Trophoblast cell (in vitro differentiated cells and primary cell): ENCODE measurements around the gene FHIT.

Source experiments
- DNase-seq, 2 donors: peaks; one replicate each; pipeline ENCODE4 v3.0.0-alpha.2; 2016
- H2AFZ ChIP-seq: 2 replicates; pipeline ENCODE4 v1.6.1; 2013; ENCODE audit warnings: low read length, moderate library complexity, mild to moderate bottlenecking; ENCODE audit not compliant: insufficient read depth, poor library complexity
- H2AK5ac ChIP-seq: 2 replicates; pipeline ENCODE4 v1.6.1; 2013; ENCODE audit warnings: mild to moderate bottlenecking, low read length
- H2BK120ac ChIP-seq: 2 replicates; pipeline ENCODE4 v1.6.1; 2013; ENCODE audit warnings: low read length, mild to moderate bottlenecking, moderate library complexity; ENCODE audit not compliant: insufficient read depth, poor library complexity
- H2BK12ac ChIP-seq: 2 replicates; pipeline ENCODE4 v1.6.1; 2013; ENCODE audit warnings: mild to moderate bottlenecking, low read length, moderate library complexity
- H2BK5ac ChIP-seq: 2 replicates; pipeline ENCODE4 v1.6.1; 2013; ENCODE audit warnings: low read length, low read depth, moderate library complexity, mild to moderate bottlenecking; ENCODE audit not compliant: poor library complexity
- H3K14ac ChIP-seq: 2 replicates; pipeline ENCODE4 v1.6.1; 2013; ENCODE audit warnings: mild to moderate bottlenecking, low read length
- H3K18ac ChIP-seq: 2 replicates; pipeline ENCODE4 v1.6.1; 2013; ENCODE audit warnings: mild to moderate bottlenecking, low read length
- H3K23ac ChIP-seq: 2 replicates; pipeline ENCODE4 v1.6.1; 2013; ENCODE audit warnings: low read length
- H3K27ac ChIP-seq: 2 replicates; pipeline ENCODE4 v1.5.1; 2013; ENCODE audit warnings: low read depth, mild to moderate bottlenecking, inconsistent platforms, low read length, moderate library complexity
- H3K27me3 ChIP-seq: 2 replicates; pipeline ENCODE4 v1.6.1; 2013; ENCODE audit warnings: inconsistent platforms, mild to moderate bottlenecking, low read length, moderate library complexity; ENCODE audit not compliant: insufficient read depth
- H3K36me3 ChIP-seq, 2 experiments: 1 replicate in 1 of 2; 2 replicates in 1 of 2; pipeline ENCODE4 v1.6.1; 2013; ENCODE audit warnings: low read length in 2 of 2, mild to moderate bottlenecking in 2 of 2, moderate library complexity in 1 of 2; ENCODE audit not compliant: insufficient read depth in 2 of 2, control insufficient read depth in 1 of 2
- H3K4ac ChIP-seq: 2 replicates; pipeline ENCODE4 v1.6.1; 2013; ENCODE audit warnings: low read depth, mild to moderate bottlenecking, low read length, moderate library complexity
- H3K4me1 ChIP-seq, 2 experiments: 1 replicate in 1 of 2; 2 replicates in 1 of 2; pipeline ENCODE4 v1.6.1; 2013; ENCODE audit warnings: low read length in 2 of 2, mild to moderate bottlenecking in 2 of 2, moderate library complexity in 1 of 2; ENCODE audit not compliant: insufficient read depth in 2 of 2, control insufficient read depth in 1 of 2
- H3K4me2 ChIP-seq: 2 replicates; pipeline ENCODE4 v1.6.1; 2013; ENCODE audit warnings: inconsistent platforms, mild to moderate bottlenecking, low read length, moderate library complexity
- H3K4me3 ChIP-seq: 2 replicates; pipeline ENCODE4 v1.5.1; 2013; ENCODE audit warnings: mild to moderate bottlenecking, low read depth, low read length, inconsistent platforms
- H3K79me1 ChIP-seq: one replicate; pipeline ENCODE4 v1.6.1; 2013; ENCODE audit warnings: low read length
- H3K79me2 ChIP-seq: 2 replicates; pipeline ENCODE4 v1.6.1; 2013; ENCODE audit warnings: low read length, mild to moderate bottlenecking; ENCODE audit not compliant: control insufficient read depth, insufficient read depth, poor library complexity
- H3K9ac ChIP-seq: 2 replicates; pipeline ENCODE4 v1.6.1; 2013; ENCODE audit warnings: mild to moderate bottlenecking, low read length
- H3K9me3 ChIP-seq: 2 replicates; pipeline ENCODE4 v1.6.1; 2013; ENCODE audit warnings: low read depth, mild to moderate bottlenecking, control low read depth, inconsistent platforms, low read length; ENCODE audit not compliant: insufficient read depth
- H4K12ac ChIP-seq: 2 replicates; pipeline ENCODE4 v1.6.1; 2013; ENCODE audit warnings: low read depth, mild to moderate bottlenecking, low read length, moderate library complexity
- H4K8ac ChIP-seq: 2 replicates; pipeline ENCODE4 v1.6.1; 2013; ENCODE audit warnings: low read depth, mild to moderate bottlenecking, low read length, moderate library complexity
- H4K91ac ChIP-seq: one replicate; pipeline ENCODE4 v1.6.1; 2013; ENCODE audit warnings: low read depth, mild to moderate bottlenecking, low read length, moderate library complexity
- WGBS: extraction: QIAGEN DNeasy Blood & Tissue Kit; methylation state at CpG from one replicate; pipeline ENCODE4 v1.1.7; 2013; ENCODE audit warnings: missing lambda C conversion rate; ENCODE audit not compliant: insufficient read length, insufficient coverage; ENCODE audit errors: extremely low coverage; 5-methylcytosine and 5-hydroxymethylcytosine counted together

FHIT gene

DNA sequence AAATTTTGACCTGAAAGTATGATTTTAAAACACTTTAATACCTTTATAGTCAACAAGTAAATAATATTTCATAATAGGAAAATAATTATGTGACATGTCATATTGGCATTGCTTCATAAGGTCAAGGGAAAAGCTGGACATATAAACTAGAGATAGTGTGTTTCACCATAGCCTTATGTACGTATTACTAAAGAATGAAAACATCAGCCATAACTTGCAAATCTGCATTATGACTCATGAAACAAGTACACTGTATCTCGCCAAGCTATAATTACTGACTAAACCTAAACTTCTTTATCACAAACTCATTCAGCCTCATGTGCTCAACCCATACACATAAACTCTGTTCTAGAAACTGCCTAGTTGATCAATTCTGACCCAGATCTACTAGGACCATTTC lies 950.1 kb downstream of the FHIT start:
- Histone ChIP-seq H4K12ac (no peak overlapping the region), H3K9me3 (no peaks in the 10 kb centered on the region), H3K14ac (no peak overlapping the region), H3K79me2 (no peaks in the 10 kb centered on the region), H3K4me2 (no peak overlapping the region), H3K23ac (no peak overlapping the region), H3K27me3 (no peaks in the 10 kb centered on the region), H3K4me3 (no peak overlapping the region), H2BK5ac (no peak overlapping the region), H2AK5ac (no peak overlapping the region), H3K27ac (no peak overlapping the region), H2BK12ac (no peak overlapping the region), H2BK120ac (no peak overlapping the region), H4K8ac (no peak overlapping the region), H3K18ac (no peak overlapping the region), H3K4me1 (no peaks in the 10 kb centered on the region), H3K79me1 (no peaks in the 10 kb centered on the region), H2AFZ (no peak overlapping the region), H3K36me3 (no peaks in the 10 kb centered on the region), H4K91ac (no peak overlapping the region), H3K4ac (no peak overlapping the region), H3K9ac (no peak overlapping the region)
- peak; percentile 4 to 88 for DNase-seq
- no CpG with 5 or more reads among the region's 2 CpGs for WGBS

DNA sequence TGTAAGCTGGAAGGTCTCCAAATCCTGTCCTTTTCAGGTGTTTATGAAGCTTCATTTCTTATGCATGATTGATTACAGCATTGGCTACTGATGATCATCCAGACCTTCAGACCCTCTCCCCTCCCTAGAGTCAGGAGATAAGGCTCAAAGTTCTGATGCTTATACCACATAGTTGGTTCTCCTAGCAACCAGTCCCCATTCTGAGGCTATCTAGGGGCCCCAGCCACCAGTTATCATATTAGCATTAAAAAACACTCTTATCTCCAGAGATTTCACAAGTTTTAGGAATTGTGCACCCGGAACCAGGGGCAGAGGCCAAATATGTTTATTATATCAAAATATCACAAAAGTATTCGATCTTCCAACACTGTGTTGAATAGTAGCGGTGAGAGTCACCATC lies 953.1 kb downstream of the FHIT start:
- Histone ChIP-seq H3K27me3 (no peaks in the 10 kb centered on the region), H3K4ac (no peak overlapping the region), H2BK12ac (no peak overlapping the region), H4K91ac (no peak overlapping the region), H3K14ac (no peak overlapping the region), H3K23ac (no peak overlapping the region), H2AK5ac (no peak overlapping the region), H3K9ac (no peak overlapping the region), H2BK5ac (no peak overlapping the region), H3K27ac (no peak overlapping the region), H4K12ac (no peak overlapping the region), H4K8ac (no peak overlapping the region), H3K9me3 (no peaks in the 10 kb centered on the region), H3K4me1 (no peaks in the 10 kb centered on the region), H2AFZ (no peak overlapping the region), H3K36me3 (no peaks in the 10 kb centered on the region), H3K4me3 (no peak overlapping the region), H3K18ac (no peak overlapping the region), H3K79me2 (no peaks in the 10 kb centered on the region), H3K4me2 (no peak overlapping the region), H3K79me1 (no peaks in the 10 kb centered on the region), H2BK120ac (no peak overlapping the region)
- no CpG with 5 or more reads among the region's 3 CpGs for WGBS
- DNase-seq: no peak

DNA sequence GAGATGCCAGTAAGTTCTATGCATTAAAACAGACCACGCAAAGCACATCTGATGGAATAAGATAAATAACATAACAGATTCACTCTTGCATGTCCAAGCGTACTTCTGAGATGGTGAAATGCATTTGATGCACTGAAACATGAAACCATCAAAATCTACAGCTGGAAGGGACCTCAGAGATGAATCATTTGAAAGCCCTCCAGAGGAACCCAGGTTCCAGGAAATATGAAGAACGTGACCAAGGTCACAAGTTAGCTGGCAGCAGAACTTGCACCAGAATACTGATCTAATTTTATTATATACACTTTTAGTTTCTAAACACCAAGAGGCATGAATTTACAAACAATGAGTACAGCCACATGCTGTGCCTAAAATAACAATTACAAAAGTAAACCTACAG lies 957.1 kb downstream of the FHIT start:
- no peak overlapping the region for H2AFZ ChIP-seq
- no peaks in the 10 kb centered on the region for H3K4me1 ChIP-seq
- no peak overlapping the region for H3K4me3 ChIP-seq
- no peak overlapping the region for H3K9ac ChIP-seq
- no peaks in the 10 kb centered on the region for H3K9me3 ChIP-seq
- DNase-seq: no peak
- no peak overlapping the region for H3K27ac ChIP-seq
- H3K79me2 ChIP-seq: no peaks in the 10 kb centered on the region
- H2BK120ac ChIP-seq: no peak overlapping the region
- H3K79me1 ChIP-seq: no peaks in the 10 kb centered on the region
- H2BK12ac ChIP-seq: no peak overlapping the region
- H3K4ac ChIP-seq: no peak overlapping the region
- no peak overlapping the region for H3K23ac ChIP-seq
- no peak overlapping the region for H2BK5ac ChIP-seq
- H3K18ac ChIP-seq: no peak overlapping the region
- no peak overlapping the region for H3K4me2 ChIP-seq
- no peak overlapping the region for H2AK5ac ChIP-seq
- no peak overlapping the region for H4K91ac ChIP-seq
- H4K8ac ChIP-seq: no peak overlapping the region
- WGBS: no CpG with 5 or more reads among the region's 3 CpGs
- no peaks in the 10 kb centered on the region for H3K36me3 ChIP-seq
- no peaks in the 10 kb centered on the region for H3K27me3 ChIP-seq
- no peak overlapping the region for H3K14ac ChIP-seq
- no peak overlapping the region for H4K12ac ChIP-seq

DNA sequence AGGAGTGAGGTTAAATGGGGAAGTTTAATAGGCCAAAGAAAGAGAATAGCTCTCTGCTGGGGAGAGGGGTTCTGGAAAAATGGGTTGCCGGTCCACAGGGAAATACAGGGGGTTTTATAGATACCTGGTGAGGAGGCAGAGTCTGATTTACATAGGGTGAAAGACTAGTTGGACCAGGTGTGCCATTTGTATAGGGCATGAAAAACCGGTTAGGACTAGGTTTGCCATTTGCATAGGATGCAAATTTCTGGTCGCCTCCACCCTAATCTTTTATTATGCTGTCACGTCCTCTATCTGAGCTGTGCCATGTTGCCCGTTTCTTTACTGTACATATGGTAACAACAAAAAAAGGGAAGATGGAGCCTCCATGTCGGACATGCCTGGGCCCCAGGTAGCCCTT lies 960.1 kb downstream of the FHIT start:
- Histone ChIP-seq H2AFZ (no peak overlapping the region), H3K9me3 (no peaks in the 10 kb centered on the region), H3K79me2 (no peaks in the 10 kb centered on the region), H2BK120ac (no peak overlapping the region), H3K4me3 (no peak overlapping the region), H4K91ac (no peak overlapping the region), H3K4me2 (no peak overlapping the region), H3K79me1 (no peaks in the 10 kb centered on the region), H4K8ac (no peak overlapping the region), H3K14ac (no peak overlapping the region), H3K4ac (no peak overlapping the region), H2BK5ac (no peak overlapping the region), H3K23ac (no peak overlapping the region), H3K4me1 (no peaks in the 10 kb centered on the region), H3K18ac (no peak overlapping the region), H3K27me3 (no peaks in the 10 kb centered on the region), H3K36me3 (no peaks in the 10 kb centered on the region), H3K27ac (no peak overlapping the region), H4K12ac (no peak overlapping the region), H3K9ac (no peak overlapping the region), H2AK5ac (no peak overlapping the region), H2BK12ac (no peak overlapping the region)
- DNase-seq: no peak
- WGBS: no CpG with 5 or more reads among the region's 6 CpGs
